Measurements from ENCODE around the gene ORMDL1.

GRCh38 chr2:189826039-189826438 lies 41.9 kb upstream of the ORMDL1 start:
- no peak for TF ChIP-seq POLR2A (IDR thresholded peaks at IDR 0.05)
- no peak for TF ChIP-seq CTCF (IDR thresholded peaks at IDR 0.05)

Measured in testis (tissue), 2 donors.